Lung microvascular endothelial cell (primary cell): ENCODE data around the gene LIN37. TPM values are rescaled to one million over a fixed set of nuclear protein-coding genes. Genes with fewer than 3 reads are reported as not detected.

ENCODE experiments used
- DNase-seq, 2 donors: peaks; one replicate each; pipeline versions ENCODE4 v3.0.0 to v3.0.0-alpha.2; 2010; ENCODE audit warnings: low read depth in 2 of 2
- total RNA-seq: library from RNA; depleted of rRNA; stranded (reverse); fragments of >200 nt; gene quantifications from 2 replicates; pipeline ENCODE4 v1.2.1, GENCODE V29; 2014

The LIN37 gene
- total RNA-seq, 1 donor from 2014 or later, result 5.0 TPM

DNA sequence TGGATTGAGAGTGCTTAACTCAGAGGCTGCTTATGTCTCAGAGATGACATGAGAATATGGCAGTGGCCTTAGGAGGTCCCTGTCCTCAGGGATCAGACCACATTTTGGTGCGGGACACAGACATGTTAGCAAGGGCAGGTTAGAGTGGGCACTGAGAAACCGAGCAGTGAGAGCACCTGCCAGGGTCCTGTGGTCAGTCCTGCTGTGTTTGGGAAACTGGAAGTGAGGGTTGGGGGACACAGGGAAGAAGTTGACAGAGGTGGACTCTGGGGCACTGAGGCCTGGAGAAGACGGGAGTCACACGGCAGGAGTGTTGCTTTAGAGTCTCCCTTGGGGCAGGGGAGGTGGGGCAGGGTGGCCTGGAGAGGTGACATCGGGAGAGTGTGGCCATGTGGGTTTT lies 13.5 kb upstream of the LIN37 start:
- DNase-seq, result no peak

DNA sequence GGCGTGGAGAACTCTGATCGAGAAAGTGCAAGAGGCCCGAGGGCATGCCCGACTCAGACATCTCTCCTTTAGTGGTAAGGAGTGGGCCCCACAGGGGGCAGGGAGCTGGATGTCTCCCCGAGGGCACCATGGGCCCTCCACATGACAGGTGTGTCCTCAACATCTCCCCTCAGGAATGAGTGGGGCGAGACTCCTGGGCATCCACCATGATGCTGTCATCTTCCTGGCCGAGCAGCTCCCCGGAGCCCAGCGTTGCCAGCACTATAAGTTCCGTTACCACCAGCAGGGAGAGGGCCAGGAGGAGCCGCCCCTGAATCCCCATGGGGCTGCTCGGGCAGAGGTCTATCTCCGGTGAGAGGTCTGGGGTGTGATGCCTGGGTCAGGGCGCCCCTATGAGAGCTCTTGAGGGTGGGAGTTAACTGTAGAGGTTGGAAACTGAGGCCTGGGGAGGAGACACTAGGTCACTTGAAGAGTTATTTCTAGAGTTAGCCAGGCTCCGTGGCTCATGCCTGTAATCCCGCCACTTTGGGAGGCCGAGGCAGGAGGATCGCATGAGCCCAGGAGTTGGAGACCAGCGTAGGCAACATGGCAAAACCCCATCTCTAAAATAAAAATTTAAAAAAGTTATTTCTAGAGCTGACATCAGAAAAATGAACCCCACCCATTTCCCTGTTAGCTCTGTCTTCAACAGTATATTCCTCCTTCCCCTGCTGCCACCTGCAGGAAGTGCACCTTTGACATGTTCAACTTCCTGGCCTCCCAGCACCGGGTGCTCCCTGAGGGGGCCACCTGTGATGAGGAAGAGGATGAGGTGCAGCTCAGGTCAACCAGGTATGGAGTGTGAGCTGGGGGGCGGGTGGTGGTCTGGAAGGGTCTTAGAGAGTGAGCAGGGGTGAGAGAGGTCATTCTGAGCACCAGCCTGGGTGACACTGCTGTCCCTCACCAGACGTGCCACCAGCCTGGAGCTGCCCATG lies 11.2 kb upstream of the LIN37 start:
- no peak for DNase-seq

DNA sequence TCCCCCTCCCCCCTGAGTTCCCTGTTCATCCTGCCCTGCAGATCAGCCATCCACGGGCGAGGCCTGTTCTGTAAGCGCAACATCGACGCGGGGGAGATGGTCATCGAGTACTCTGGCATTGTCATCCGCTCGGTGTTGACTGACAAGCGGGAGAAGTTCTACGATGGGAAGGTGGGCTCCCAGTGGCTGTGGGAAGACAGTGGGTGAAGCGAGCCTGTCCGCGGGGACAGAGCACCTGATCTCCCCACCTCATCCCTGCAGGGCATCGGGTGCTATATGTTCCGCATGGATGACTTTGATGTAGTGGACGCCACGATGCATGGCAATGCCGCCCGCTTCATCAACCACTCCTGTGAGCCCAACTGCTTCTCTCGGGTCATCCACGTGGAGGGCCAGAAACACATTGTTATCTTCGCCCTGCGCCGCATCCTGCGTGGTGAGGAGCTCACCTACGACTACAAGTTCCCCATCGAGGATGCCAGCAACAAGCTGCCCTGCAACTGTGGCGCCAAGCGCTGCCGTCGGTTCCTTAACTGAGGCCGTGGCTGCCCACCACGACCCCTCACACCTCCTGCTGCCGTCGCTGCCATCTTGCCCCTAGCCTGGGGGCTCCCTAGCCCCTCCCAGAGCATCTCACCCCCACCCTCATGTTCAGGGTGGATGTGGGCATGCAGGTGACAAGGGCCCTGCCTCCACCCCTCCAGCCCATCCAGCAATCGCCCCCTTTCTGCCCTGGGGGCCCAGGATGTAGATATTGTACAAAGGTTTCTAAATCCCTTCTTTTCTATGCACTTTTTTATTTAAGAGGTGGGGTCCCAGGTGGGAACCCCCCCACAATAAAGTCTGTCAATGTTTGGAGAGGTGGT lies 10.1 kb upstream of the LIN37 start:
- DNase-seq, result no peak

DNA sequence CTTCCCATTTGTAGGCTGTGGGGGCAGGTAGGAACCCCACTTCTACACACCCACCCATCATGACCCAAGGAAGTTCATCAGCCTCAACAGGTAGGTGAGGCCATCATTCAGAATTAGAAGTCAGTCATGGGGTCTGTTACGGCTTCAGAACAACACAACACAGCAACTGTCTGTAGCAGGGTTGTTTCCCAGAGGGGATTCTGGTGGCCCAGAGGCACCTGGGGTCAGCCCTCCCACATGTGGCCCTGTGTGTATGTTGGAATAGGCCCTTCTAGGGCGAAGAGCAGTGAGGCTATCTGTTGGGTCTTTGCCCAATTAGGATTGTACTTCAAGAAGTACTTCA lies 9.5 kb upstream of the LIN37 start:
- no peak for DNase-seq

DNA sequence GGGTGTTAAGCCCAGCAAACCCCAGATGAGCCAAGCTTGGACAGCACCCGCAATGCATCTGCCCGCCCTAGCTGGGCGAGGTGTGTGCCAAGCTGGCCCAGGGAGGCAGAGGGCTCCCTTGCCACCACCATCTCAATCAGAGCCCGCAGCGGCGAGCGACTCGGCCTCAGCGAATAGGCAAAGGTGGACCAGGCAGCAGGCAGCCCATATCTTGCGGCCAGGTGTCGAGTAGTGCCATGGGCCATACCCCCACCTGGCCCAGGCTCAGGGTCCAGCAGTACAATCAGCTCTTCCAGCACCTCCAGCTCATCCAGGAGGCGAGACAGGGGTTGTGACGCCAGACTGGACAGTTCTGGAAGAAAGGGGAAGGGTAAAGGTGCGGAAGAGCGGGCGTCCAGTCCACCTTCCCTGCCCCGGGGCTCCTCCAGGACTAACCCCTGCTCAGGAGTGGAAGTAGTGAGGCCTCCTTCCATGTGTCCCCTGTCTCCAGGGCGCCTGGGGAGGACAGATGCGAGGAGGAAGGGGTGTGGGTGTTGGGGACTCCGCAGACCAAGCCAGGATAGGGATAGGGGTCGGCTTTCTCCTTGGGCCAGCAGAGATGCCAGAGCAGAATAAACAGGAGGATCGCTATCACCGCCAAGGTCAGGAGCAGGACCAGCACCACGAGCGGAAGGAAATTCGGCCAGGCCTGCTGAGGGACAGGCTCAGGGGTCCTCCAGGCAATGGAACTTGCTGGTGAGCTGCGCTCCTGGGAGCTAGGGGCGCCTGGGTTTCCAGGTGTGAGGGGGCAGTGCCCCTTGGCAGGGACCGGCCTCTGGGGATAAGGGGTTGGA lies 8.9 kb upstream of the LIN37 start:
- DNase-seq, result no peak

DNA sequence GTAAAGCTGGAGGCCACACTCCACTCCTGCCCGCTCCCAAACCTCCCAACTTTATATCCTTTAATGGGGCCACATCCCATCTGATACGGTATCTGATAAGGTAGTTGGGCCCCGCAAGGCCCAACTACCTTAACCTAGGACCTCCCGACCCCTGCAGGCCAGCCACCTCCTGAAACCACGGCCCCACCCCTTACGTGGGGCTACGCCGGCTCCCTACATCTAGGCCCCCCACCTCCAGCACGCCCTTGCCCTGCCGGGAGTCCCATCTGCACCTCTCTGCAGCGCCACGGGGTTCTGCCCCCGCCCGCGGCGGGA lies 8.3 kb upstream of the LIN37 start:
- DNase-seq, result no peak

DNA sequence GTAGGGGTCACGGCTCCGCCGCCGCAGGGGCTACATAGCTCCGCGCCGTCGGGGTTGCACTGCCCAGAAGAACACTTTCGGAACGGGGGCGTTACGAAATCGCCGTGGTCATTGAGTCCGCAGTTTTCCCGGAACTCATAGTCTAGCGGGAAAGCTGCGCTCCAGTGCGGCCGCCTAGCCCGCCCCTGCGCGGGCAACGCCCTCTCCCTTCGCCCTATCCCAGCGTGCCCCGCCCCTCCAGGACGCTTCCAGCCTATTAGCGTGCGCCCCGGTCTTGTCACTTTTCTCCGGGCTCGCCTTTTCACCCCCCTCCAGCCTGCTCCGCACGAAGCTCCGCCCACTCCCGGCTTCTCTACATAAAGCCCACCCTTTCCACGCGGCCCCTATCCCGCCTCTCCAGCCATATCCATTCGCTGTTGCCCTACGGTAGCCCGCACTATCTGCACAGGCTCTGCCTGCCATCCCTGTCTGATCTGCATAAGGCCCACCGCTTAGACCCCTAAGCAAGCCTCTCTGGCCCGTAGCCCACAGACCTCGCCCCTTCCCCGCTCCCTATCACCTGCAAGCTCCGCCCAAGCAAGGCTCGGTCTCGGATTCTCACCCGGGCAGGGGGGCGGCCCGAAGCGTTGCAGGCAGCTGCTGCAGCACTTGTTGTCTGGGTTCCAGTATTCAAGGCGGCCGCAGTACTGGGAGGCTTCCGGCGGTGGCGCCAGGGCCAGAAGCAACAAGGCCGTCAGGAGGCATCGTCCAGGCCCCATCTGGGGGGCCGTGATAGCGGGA lies 7.8 kb upstream of the LIN37 start:
- DNase-seq, result peak; percentile 95 to 97

DNA sequence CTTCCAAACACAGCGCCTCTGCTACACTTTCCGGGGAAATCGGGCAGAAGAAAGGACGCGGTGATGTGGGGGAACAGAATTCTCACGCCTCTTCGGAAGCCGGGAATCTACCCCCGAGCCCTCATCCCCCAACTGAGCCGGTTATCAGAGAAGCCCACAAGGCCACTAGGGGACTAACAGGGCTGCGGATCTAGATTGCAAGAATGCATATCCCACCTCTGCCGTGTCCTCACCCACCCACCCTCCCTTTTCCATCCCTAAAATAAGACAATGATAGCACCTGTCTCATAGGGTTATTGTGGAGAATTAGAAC lies 7.2 kb upstream of the LIN37 start:
- no peak for DNase-seq

DNA sequence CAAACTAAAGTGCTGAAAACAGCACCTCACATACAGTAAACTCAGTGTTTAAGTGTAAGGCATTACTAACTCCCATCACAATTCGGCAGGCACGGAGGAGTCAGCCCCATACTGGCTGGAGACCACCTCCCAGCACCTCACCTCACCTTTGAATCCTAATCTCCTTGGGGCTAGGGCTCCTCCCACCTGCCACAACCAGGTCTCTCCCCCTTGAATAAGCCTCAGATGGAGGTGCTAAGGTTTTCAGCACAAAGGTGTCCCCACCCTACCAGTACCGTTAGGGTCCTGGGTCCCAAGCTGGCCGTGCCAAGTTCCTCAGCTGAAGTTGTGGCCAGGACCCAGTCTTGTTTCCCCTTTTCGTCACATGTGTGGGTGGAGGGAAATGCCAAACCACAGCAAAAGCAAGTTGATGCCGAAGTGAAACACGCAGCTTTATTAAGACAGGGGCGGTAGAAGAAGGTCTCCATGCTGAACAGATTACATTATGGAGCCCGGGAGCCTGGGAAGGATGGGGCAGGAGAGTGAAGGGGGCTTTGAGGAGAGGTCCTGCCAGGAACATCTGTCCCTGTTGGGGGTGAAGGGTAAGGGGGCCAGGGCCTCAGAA lies 6.2 kb upstream of the LIN37 start, which contains the start of gene IGFLR1:
Gene IGFLR1 (minus strand): TSS at position 332 of the 604 bp plus-strand sequence. CDS start 1,272 bp downstream, outside the sequence.
- no peak for DNase-seq

DNA sequence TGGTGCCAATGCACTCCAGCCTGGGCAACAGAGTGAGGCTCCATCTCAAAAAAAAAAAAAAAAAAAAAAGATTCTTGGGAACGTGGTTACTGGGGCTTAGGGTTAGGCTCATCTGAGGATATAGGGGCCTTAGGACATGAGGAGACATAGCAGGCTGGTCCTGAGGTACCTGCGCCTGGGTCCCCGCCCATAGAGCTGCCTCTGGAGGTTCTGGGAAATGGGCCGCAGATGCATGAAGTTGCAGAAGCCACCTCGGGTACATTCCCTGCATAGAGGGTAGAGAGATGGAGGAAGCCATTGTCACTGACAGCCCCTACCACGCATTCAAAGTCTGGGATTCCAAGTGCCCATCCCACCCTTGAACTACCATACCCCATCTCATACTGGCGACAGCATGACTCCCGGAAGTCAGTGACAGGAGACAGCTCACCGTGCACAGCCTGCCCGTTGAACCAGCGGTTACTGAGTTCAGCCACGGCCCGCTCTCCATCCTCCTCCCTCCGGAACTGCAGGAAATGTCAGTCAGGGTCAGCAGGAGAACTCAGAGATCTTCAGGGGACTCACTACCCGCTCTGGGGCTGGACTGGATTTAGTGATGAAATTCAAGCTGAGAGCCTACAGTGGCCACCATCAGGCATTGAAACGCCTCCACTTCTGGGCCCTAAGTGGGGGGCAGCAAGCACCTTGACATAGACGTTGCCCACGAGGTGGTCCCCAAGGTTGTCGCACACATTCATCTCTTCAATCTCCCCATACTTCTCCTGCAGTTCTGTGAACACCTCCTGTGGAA lies 4.5 kb upstream of the LIN37 start:
- DNase-seq, result no peak

DNA sequence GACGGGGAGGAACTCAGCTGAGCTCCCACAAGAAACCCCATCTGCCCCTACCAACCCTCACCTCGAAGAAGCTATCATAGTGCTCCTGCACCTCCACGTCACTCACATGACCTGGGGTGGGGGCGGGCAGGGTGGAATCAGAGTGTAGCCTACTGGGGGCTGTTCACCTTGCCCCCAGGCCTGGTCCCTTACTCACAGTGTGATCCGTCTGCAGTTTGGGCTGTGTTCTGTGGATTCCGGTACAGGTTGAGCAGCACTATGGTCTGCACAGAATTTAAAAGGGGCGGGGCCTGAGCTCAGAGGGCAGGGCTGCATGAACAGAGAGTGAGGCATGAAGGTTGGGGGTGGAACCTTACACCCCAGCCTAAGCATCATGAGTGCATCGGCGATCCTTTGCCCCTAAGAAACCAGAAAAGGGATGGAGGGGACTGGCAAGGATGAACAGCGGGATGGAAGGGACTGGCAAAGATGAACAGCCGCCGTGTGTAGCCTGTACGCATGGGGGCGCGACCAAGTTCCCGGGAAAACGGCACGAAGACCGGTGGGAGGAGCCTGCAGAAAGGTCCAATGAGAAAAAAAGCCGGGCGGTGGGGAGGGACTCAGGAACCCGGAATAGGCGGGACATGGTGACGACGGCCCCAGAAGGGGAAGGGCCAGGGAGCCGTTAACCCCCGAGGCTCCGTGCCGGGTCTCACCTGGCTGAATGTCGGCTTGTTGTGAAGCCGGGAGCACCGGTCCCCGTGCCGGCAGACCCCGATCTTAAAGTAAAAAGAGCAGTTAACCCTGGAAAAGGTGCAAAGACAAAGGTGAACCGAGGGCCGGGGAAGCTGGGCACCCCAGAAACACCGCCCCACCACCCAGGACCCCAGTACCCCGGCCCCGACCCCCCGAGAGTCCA lies 3.7 kb upstream of the LIN37 start:
- peak; percentile 97 to 98 for DNase-seq

DNA sequence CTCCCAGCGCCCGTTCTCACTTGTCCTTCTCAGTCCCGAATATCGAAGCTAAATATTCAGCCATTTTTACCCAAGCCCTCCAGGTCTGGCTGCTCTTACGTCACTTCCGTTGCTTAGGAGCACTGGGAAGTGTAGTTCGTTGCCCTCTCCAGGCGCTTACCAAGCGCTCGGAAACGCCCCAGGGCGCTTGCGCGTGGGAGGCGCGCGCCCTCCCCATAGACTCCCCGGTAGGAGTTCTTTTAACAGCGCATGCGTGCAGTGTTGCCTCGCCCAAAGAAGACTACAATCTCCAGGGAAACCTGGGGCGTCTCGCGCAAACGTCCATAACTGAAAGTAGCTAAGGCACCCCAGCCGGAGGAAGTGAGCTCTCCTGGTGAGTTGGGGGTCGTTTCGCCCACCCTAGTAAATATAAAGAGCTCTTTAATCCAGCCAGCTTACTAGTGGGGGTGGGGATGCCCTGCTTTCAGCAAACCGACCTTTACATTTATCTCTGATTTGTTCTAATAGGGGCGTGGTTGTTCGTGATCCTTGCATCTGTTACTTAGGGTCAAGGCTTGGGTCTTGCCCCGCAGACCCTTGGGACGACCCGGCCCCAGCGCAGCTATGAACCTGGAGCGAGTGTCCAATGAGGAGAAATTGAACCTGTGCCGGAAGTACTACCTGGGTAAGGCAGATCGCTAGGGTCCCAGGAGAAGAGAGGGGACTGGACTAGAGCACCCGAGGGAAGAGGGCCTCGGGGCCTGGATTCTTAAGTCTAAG lies 2.9 kb upstream of the LIN37 start, which contains the start of the genes PSENEN and U2AF1L4:
Gene PSENEN (plus strand): TSS at position 324 of the 759 bp plus-strand sequence. CDS start 280 bp downstream, at position 604.
Gene U2AF1L4 (minus strand): TSS at position 91 of the 759 bp plus-strand sequence. CDS start 27 bp downstream, at position 64.
- peak; percentile 100 for DNase-seq

DNA sequence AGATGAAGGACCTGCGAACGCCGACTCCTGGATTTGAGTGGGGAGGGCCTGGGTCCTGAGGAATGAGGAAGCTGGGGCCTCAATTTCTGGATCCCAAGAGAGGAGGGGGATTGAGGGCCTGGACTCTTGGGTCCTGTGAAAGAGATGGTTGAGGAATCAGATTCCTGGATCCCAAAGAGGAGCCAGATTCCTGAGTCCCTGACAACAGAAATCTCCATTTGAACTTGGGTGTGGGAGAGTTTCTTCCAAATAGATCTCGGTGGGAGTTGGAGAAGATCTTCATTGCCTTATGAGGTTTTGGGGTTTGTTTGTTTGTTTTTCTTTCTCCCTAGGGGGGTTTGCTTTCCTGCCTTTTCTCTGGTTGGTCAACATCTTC lies 2.3 kb upstream of the LIN37 start:
- no peak for DNase-seq

DNA sequence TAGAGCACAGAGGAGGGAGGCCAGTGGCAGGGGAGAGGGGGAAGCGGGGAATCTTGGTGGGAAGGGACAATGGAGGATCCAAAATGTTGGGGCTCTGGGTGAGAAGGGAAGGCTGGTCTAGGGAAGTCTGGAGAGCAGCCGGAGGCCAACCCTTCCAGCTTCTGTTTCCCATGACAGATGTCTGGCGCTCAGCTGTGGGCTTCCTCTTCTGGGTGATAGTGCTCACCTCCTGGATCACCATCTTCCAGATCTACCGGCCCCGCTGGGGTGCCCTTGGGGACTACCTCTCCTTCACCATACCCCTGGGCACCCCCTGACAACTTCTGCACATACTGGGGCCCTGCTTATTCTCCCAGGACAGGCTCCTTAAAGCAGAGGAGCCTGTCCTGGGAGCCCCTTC lies 1.8 kb upstream of the LIN37 start:
- DNase-seq, result no peak

DNA sequence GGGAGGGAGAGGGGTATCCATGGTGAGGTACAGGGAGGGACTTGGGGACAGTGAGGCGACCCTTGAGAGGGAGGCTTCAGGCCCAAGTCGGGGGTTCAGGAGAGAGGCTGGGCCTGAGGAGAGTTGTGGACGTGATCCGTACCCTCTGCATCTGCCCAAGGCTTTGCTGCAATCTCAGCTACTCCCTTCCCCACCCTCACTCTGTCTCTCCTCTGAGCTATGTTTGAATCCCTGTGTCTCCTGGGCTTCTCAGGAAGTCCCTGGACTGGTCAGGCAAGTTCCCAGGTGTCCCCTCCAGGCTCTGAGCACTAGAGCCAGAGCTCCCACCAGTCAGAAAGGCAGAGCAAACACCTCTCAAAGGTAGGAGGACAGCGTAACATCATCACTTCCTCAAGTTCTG lies 1.8 kb downstream of the LIN37 start:
- no peak for DNase-seq

DNA sequence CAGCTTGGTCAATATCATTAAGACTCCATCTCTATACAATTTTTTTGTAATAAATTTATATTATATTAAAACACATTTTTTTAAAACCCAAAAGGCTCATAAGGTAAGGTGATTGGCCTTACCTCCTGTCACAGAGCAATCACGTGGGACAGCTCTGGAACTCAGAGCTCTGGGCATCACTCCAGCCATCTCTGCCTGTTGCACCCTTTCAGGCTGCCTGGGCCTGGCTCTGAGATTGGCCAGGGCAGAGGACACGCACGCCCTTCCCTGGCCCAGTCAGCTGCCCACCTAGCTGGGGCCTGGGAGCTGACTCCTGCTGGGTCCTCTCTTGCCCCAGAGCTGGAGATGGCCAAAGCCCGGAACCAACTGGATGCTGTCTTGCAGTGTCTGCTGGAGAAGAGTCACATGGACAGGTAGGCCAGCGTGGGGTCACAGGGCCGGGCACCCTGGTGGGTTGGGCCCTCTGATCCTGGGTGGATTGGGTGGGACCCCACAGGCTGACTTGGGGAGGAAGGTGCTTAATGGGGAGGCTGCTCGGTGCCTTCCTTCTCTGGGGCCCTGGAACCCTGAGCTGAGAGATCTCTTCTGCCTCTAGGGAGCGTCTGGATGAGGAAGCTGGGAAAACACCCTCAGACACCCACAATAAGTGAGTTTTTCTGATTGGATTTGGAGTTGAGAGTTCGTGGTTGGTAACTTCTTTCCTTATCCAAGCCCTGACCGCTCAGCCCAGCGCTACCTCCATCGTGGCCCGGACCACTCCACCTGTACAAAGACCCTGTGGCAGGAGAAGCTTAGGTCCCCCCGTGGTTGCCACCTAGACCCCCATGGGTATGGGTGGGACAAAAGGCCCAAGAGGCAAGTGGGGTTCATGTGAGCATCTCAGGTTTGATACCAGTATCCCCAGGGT lies 3.7 kb downstream of the LIN37 start:
- no peak for DNase-seq
